HCT116 (cell line): ENCODE data around the gene SMPDL3A. TPM values are rescaled to one million over a fixed set of nuclear protein-coding genes. Genes with fewer than 3 reads are reported as not detected.
"Not testable (repeated sequence)": the region's sequence is repeated elsewhere in the genome, so short reads cannot be mapped to it uniquely, and the experiment has no call there.

Experiments
- ATAC-seq: fragments of 200-7000 bp; cut with Tn5 transposase; 2 replicates; pipeline ENCODE4 v1.9.1; 2020; ENCODE audit warnings: mild to moderate bottlenecking, moderate library complexity
- BruUV-seq: library from RNA; stranded (reverse); fragments of 400-500 nt; replicated peaks from 2 replicates; lab custom pipeline; 2021; lab: Mats Ljungman, UMichigan
- CTCF ChIA-PET: fragments of 300-600 bp; sonication (Branson Sonifier 250); formaldehyde crosslinking; loops from one replicate; lab custom pipeline; 2021; ENCODE audit warnings: antibody characterized with exemption; lab: Charles Lee
- POLR2A ChIA-PET: fragments of 300-600, 350-600 bp; sonication (Branson Sonifier 250); formaldehyde crosslinking; loops from one replicate; lab custom pipeline; 2021; ENCODE audit warnings: antibody characterized with exemption; lab: Charles Lee
- RAD21 ChIA-PET, 2 experiments: fragments of 300-600 bp; sonication (Branson Sonifier 250); formaldehyde crosslinking; loops; one replicate each; lab custom pipeline; 2023; ENCODE audit warnings: low total read pairs in 2 of 2; ENCODE audit not compliant: uncharacterized antibody in 2 of 2, unreplicated experiment in 2 of 2, low non-redundant PET in 1 of 2; lab: Charles Lee
- DNase-seq: peaks from one replicate; pipeline ENCODE4 v3.0.0-alpha.2; 2010; ENCODE audit warnings: low read depth, low spot score
- H2AFZ ChIP-seq: fragments of 200-600 bp; shearing (Covaris generic), sonication (generic); 2 replicates; pipeline ENCODE4 v1.6.1; 2017; ENCODE audit warnings: low read depth, mixed run types, mixed read lengths, antibody characterized with exemption, low read length; ENCODE audit not compliant: poor library complexity, severe bottlenecking
- H3K27ac ChIP-seq: 2 replicates; pipeline ENCODE4 v1.5.1; 2012; ENCODE audit warnings: low read depth, low read length
- H3K27me3 ChIP-seq: fragments of 200-600 bp; sonication (generic); 2 replicates; pipeline ENCODE4 v1.6.1; 2016; ENCODE audit warnings: mixed run types, low read length, mixed read lengths; ENCODE audit not compliant: insufficient read depth
- H3K36me3 ChIP-seq, 2 experiments: fragments of 200-500 bp in 1 of 2; fragments of 200-600 bp in 1 of 2; sonication (Bioruptor generic) in 1 of 2; sonication (generic) in 1 of 2; 2 replicates each; pipeline versions ENCODE4 v1.5.1 to v1.6.1; 2014 to 2016; ENCODE audit warnings: low read length in 2 of 2, inconsistent platforms in 1 of 2, mixed read lengths in 1 of 2, mixed run types in 1 of 2; ENCODE audit not compliant: insufficient read depth in 2 of 2, control insufficient read depth in 1 of 2
- H3K4me1 ChIP-seq, 2 experiments: fragments of 200-600 bp in 1 of 2; sonication (generic) in 1 of 2; 2 replicates each; pipeline versions ENCODE4 v1.5.1 to v1.6.1; 2012 to 2017; ENCODE audit warnings: low read length in 2 of 2, inconsistent platforms in 1 of 2, mild to moderate bottlenecking in 1 of 2, mixed read lengths in 1 of 2, mixed run types in 1 of 2, moderate library complexity in 1 of 2; ENCODE audit not compliant: insufficient read depth in 2 of 2, control insufficient read depth in 1 of 2
- H3K4me2 ChIP-seq: fragments of 200-600 bp; sonication (generic); 2 replicates; pipeline ENCODE4 v1.6.1; 2017; ENCODE audit warnings: mixed run types, low read length, mixed read lengths
- H3K4me3 ChIP-seq, 2 experiments: fragments of 200-600 bp in 1 of 2; sonication (generic) in 1 of 2; replicated peaks in 1 of 2; 2 replicates each; pipeline ENCODE4 v1.5.1; 2011 to 2016; ENCODE audit warnings: low read length in 2 of 2, control low read depth in 1 of 2, low read depth in 1 of 2, mild to moderate bottlenecking in 1 of 2, mixed read lengths in 1 of 2, mixed run types in 1 of 2
- H3K79me2 ChIP-seq: fragments of 200-600 bp; sonication (generic); 2 replicates; pipeline ENCODE4 v1.6.1; 2017; ENCODE audit warnings: mild to moderate bottlenecking, mixed run types, low read length, moderate library complexity, mixed read lengths; ENCODE audit not compliant: insufficient read depth
- H3K9ac ChIP-seq: fragments of 200-600 bp; sonication (generic); 2 replicates; pipeline ENCODE4 v1.6.1; 2016; ENCODE audit warnings: low read length, mixed read lengths
- H3K9me2 ChIP-seq: fragments of 200-600 bp; sonication (generic), shearing (Covaris generic); 2 replicates; pipeline ENCODE4 v1.6.1; 2017; ENCODE audit warnings: mixed run types, mild to moderate bottlenecking, moderate library complexity; ENCODE audit not compliant: insufficient read depth
- H3K9me3 ChIP-seq, 2 experiments: fragments of 200-500 bp in 1 of 2; fragments of 200-600 bp in 1 of 2; sonication (Bioruptor generic) in 1 of 2; sonication (generic) in 1 of 2; 2 replicates each; pipeline ENCODE4 v1.6.1; 2014 to 2017; ENCODE audit warnings: low read length in 2 of 2, mixed read lengths in 2 of 2, inconsistent platforms in 1 of 2, low read depth in 1 of 2, mild to moderate bottlenecking in 1 of 2, mixed run types in 1 of 2, moderate library complexity in 1 of 2; ENCODE audit not compliant: control insufficient read depth in 1 of 2, insufficient read depth in 1 of 2
- H4K20me1 ChIP-seq: fragments of 200-600 bp; sonication (generic), shearing (Covaris generic); 2 replicates; pipeline ENCODE4 v1.6.1; 2017; ENCODE audit warnings: mixed run types, mild to moderate bottlenecking, moderate library complexity; ENCODE audit not compliant: insufficient read depth
- RAD21 ChIP-seq: IDR thresholded peaks from 2 replicates; pipeline ENCODE4 v1.6.1; 2012; ENCODE audit warnings: low read depth, mild to moderate bottlenecking
- intact Hi-C: fragments of 100-400 bp; cut with micrococcal nuclease; formaldehyde crosslinking; loops from 2 replicates; pipeline ENCODE4 v1.10.0; 2022
- total RNA-seq: library from RNA; stranded (reverse); gene quantifications from one replicate; pipeline ENCODE4 v1.2.1, GENCODE V29; 2021; ENCODE audit not compliant: unreplicated experiment
- TF ChIP-seq, protein P1 (sequence below), 3 experiments: fragments of 200-600 bp in 1 of 3; sonication (generic) in 1 of 3; IDR thresholded peaks in 2 of 3; conservative IDR thresholded peaks in 1 of 3; 2 replicates each; pipeline ENCODE4 v1.5.1; 2012 to 2017; ENCODE audit warnings: low read depth in 2 of 3, low read length in 2 of 3, antibody characterized with exemption in 1 of 3, borderline replicate concordance in 1 of 3, control low read depth in 1 of 3, mild to moderate bottlenecking in 1 of 3, mixed read lengths in 1 of 3, mixed run types in 1 of 3, moderate library complexity in 1 of 3; ENCODE audit not compliant: insufficient read depth in 1 of 3

The SMPDL3A gene
- total RNA-seq, 1 experiment from 2014 or later: 2.4 TPM

DNA sequence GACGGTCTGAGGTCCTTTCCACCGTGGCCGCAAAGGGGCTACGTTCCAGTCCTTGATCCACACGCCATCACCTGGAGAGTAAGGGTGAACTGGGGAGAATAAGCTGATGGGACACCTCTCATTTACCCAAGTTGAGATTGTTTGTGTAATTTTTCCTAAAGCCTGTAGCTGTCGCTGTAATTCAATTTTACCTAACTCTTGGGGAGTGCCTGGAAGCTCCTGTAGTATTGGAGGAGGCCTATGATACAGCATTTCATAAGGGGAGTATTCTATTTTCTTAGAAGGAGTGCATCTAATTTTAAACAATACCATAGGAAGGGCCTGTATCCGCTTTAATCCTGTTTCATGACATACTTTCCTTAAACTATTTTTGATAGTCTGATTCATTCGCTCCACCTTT lies 44.8 kb upstream of the SMPDL3A start:
- H4K20me1 ChIP-seq, DNase-seq, H3K36me3 ChIP-seq, H3K27ac ChIP-seq, H3K27me3 ChIP-seq, H3K9me2 ChIP-seq, BruUV-seq, H2AFZ ChIP-seq, POLR2A ChIA-PET, H3K4me1 ChIP-seq, H3K79me2 ChIP-seq, H3K9me3 ChIP-seq, H3K9ac ChIP-seq, H3K4me3 ChIP-seq: not testable (repeated sequence)
- ChIA-PET CTCF (interaction anchor here (0.9 to 3.2 kb wide), 6 partner anchors 12 to 95 kb away, joined by 3 to 30 read pairs (median 4); no protein-coding TSS in a partner anchor), RAD21 (interaction anchor here (0.9 to 1.2 kb wide), 2 partner anchors 94 to 95 kb away, joined by 3 read pairs; no protein-coding TSS in a partner anchor)
- ATAC-seq: peak; percentile 49; the same call in 1 of the 2 replicates
- intact Hi-C loops: loop anchor here (1.0 kb wide), 1 partner anchor 95 kb away; no protein-coding TSS in a partner anchor
- 0 out of 2 replicates have a peak overlapping the region, but pooled peaks have one; percentile 21 for H3K4me2 ChIP-seq
- peak; percentile 53 for TF ChIP-seq RAD21
- TF ChIP-seq, protein P1, sequence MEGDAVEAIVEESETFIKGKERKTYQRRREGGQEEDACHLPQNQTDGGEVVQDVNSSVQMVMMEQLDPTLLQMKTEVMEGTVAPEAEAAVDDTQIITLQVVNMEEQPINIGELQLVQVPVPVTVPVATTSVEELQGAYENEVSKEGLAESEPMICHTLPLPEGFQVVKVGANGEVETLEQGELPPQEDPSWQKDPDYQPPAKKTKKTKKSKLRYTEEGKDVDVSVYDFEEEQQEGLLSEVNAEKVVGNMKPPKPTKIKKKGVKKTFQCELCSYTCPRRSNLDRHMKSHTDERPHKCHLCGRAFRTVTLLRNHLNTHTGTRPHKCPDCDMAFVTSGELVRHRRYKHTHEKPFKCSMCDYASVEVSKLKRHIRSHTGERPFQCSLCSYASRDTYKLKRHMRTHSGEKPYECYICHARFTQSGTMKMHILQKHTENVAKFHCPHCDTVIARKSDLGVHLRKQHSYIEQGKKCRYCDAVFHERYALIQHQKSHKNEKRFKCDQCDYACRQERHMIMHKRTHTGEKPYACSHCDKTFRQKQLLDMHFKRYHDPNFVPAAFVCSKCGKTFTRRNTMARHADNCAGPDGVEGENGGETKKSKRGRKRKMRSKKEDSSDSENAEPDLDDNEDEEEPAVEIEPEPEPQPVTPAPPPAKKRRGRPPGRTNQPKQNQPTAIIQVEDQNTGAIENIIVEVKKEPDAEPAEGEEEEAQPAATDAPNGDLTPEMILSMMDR (IDR thresholded peaks at IDR 0.05 in 2 of 3, conservative IDR thresholded peaks at IDR 0.05 in 1 of 3; ENCODE audit: borderline replicate concordance in 1 of 3, insufficient read depth in 1 of 3, low read depth in 2 of 3, low read length in 2 of 3): peak; percentile 29 to 46 (median 42); a peak in 3 of 6 replicates

DNA sequence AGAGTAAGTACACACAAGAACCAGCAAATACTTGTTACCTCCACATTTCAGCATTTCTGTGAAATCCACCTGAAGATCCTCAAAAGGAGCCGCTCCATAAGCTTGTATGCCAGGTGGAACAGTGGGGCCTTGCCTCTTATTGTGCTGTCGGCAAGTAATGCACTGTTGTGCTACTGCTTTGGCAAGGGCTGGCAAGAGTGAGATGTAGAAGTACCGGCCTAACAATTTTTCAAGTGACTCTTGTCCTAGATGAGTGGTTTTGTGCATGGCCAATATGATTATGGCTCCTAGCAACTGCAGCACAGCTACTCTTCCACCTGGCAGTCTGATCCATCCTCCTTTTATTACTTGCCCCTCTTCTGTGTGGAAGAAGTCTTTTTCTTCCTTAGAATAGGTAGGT lies 44.2 kb upstream of the SMPDL3A start:
- H3K27ac ChIP-seq, H3K9me3 ChIP-seq, H3K4me1 ChIP-seq, ATAC-seq, POLR2A ChIA-PET, H2AFZ ChIP-seq, H3K27me3 ChIP-seq, BruUV-seq, H3K9ac ChIP-seq, H3K79me2 ChIP-seq, H3K9me2 ChIP-seq, H3K36me3 ChIP-seq, DNase-seq, H3K4me2 ChIP-seq, H4K20me1 ChIP-seq, H3K4me3 ChIP-seq: not testable (repeated sequence)
- intact Hi-C loops: loop anchor here (1.0 kb wide), 1 partner anchor 94 kb away; no protein-coding TSS in a partner anchor
- CTCF ChIA-PET: interaction anchor here (1.1 to 3.2 kb wide), 5 partner anchors 19 to 94 kb away, joined by 3 to 30 read pairs (median 3); no protein-coding TSS in a partner anchor
- RAD21 ChIA-PET: interaction anchor here in 1 of 2 experiments (1.2 kb wide), 1 partner anchor 95 kb away, joined by 3 read pairs; no protein-coding TSS in a partner anchor
